ENCODE data around the gene CDH22. TPM values are rescaled to one million over a fixed set of nuclear protein-coding genes. Genes with fewer than 3 reads are reported as not detected.

The CDH22 gene
- total and polyA plus RNA-seq, 10 of the 15 experiments (the other 5 are each of a cell fraction or from before 2014, with no cell fraction given), result not detected

GRCh38 chr20:46219920-46220319 is 88.4 kb downstream of the CDH22 start:
- Histone ChIP-seq H2AFZ (ENCODE audit: control insufficient read depth, low read depth, low read length) (no peak overlapping the region), H4K20me1 (ENCODE audit: control insufficient read depth, insufficient read depth) (no peaks in the 10 kb centered on the region), H3K9ac (ENCODE audit: control insufficient read depth, insufficient read depth, low read length) (no peak overlapping the region), H3K4me1 (ENCODE audit: control insufficient read depth, insufficient read depth, low read length) (no peaks in the 10 kb centered on the region), H3K27ac (ENCODE audit: control insufficient read depth, insufficient read depth) (no peak overlapping the region), H3K27me3 (replicated peaks in 1 of 2; ENCODE audit: control insufficient read depth in 2 of 2, insufficient read depth in 2 of 2, low read length in 1 of 2) (no peaks in the 10 kb centered on the region; a peak in 1 of 4 replicates), H3K36me3 (ENCODE audit: control insufficient read depth in 2 of 2, insufficient read depth in 2 of 2, low read length in 1 of 2) (no peaks in the 10 kb centered on the region), H3K79me2 (ENCODE audit: control insufficient read depth, insufficient read depth, low read length) (no peaks in the 10 kb centered on the region), H3K9me3 (replicated peaks; ENCODE audit: control insufficient read depth, insufficient read depth, low read length) (no peaks in the 10 kb centered on the region), H3K4me3 (no peak overlapping the region), H3K4me2 (ENCODE audit: control insufficient read depth, insufficient read depth) (no peak overlapping the region)
- ChIA-PET SMC1A (ENCODE audit: uncharacterized antibody, unreplicated experiment) (no interaction called here), CTCF (no interaction called here), POLR2A (no interaction called here), RAD21 (ENCODE audit: unreplicated experiment) (no interaction called here)
- 17% methylated on average over 2 of the region's 2 CpGs for WGBS (ENCODE audit: insufficient coverage, insufficient replicate concordance, low lambda C conversion rate, missing lambda C conversion rate)
- no peak for FAIRE-seq
- no peak for ATAC-seq
- TF ChIP-seq E4F1 (IDR thresholded peaks at IDR 0.05; ENCODE audit: borderline replicate concordance, partially characterized antibody), result no peak
- TF ChIP-seq ASH2L (IDR thresholded peaks at IDR 0.05; ENCODE audit: borderline replicate concordance, low read depth), result no peak
- TF ChIP-seq, protein P1, sequence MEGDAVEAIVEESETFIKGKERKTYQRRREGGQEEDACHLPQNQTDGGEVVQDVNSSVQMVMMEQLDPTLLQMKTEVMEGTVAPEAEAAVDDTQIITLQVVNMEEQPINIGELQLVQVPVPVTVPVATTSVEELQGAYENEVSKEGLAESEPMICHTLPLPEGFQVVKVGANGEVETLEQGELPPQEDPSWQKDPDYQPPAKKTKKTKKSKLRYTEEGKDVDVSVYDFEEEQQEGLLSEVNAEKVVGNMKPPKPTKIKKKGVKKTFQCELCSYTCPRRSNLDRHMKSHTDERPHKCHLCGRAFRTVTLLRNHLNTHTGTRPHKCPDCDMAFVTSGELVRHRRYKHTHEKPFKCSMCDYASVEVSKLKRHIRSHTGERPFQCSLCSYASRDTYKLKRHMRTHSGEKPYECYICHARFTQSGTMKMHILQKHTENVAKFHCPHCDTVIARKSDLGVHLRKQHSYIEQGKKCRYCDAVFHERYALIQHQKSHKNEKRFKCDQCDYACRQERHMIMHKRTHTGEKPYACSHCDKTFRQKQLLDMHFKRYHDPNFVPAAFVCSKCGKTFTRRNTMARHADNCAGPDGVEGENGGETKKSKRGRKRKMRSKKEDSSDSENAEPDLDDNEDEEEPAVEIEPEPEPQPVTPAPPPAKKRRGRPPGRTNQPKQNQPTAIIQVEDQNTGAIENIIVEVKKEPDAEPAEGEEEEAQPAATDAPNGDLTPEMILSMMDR (IDR thresholded peaks at IDR 0.05 in 2 of 3, conservative IDR thresholded peaks at IDR 0.05 in 1 of 3; ENCODE audit: control insufficient read depth in 2 of 3, extremely low read depth in 1 of 3, insufficient read depth in 1 of 3, low read depth in 3 of 3, low read length in 3 of 3), result no peak
- TF ChIP-seq FOS (IDR thresholded peaks at IDR 0.05; ENCODE audit: borderline replicate concordance, extremely low read depth, insufficient read length), result no peak
- no peak for TF ChIP-seq KDM1A (IDR thresholded peaks at IDR 0.05; ENCODE audit: borderline replicate concordance)
- TF ChIP-seq SRF (IDR thresholded peaks at IDR 0.05; ENCODE audit: low read depth in 2 of 2, low read length in 2 of 2), result no peak
- no peak for TF ChIP-seq TAF1 (IDR thresholded peaks at IDR 0.05; ENCODE audit: borderline replicate concordance, low read depth, low read length)
- TF ChIP-seq RUNX3 (IDR thresholded peaks at IDR 0.05; ENCODE audit: low read length), result no peak
- TF ChIP-seq, protein P2, sequence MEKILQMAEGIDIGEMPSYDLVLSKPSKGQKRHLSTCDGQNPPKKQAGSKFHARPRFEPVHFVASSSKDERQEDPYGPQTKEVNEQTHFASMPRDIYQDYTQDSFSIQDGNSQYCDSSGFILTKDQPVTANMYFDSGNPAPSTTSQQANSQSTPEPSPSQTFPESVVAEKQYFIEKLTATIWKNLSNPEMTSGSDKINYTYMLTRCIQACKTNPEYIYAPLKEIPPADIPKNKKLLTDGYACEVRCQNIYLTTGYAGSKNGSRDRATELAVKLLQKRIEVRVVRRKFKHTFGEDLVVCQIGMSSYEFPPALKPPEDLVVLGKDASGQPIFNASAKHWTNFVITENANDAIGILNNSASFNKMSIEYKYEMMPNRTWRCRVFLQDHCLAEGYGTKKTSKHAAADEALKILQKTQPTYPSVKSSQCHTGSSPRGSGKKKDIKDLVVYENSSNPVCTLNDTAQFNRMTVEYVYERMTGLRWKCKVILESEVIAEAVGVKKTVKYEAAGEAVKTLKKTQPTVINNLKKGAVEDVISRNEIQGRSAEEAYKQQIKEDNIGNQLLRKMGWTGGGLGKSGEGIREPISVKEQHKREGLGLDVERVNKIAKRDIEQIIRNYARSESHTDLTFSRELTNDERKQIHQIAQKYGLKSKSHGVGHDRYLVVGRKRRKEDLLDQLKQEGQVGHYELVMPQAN (conservative IDR thresholded peaks at IDR 0.05), result no peak
- TF ChIP-seq EZH2 (IDR thresholded peaks at IDR 0.05; ENCODE audit: borderline replicate concordance, control insufficient read depth, low read depth, low read length), result no peak
- TF ChIP-seq ZZZ3 (IDR thresholded peaks at IDR 0.05; ENCODE audit: control insufficient read depth, insufficient read length, low read depth), result no peak
- TF ChIP-seq BRCA1 (IDR thresholded peaks at IDR 0.05; ENCODE audit: low read depth, low read length), result no peak
- DNase-seq (ENCODE audit: low read depth, low spot score), result no peak
- in situ Hi-C loops (cut with MboI), result no loop called here
- intact Hi-C loops (cut with micrococcal nuclease; ENCODE audit: unreplicated experiment), result no loop called here
- no TSS peak for BruUV-seq (replicated peaks)

All from GM12878 (cell line).